ENCODE results near the gene RPH3AL. TPM values are rescaled to one million over a fixed set of nuclear protein-coding genes. Genes with fewer than 3 reads are reported as not detected.
"Not testable (repeated sequence)": the region's sequence is repeated elsewhere in the genome, so short reads cannot be mapped to it uniquely, and the experiment has no call there.

RPH3AL gene
- total RNA-seq, 1 experiment from 2014 or later: 3.0 TPM

- WGBS (ENCODE audit: extremely low coverage, insufficient read length, low lambda C conversion rate): no CpG with 5 or more reads among the region's 6 CpGs
- Histone ChIP-seq H3K23ac (ENCODE audit: insufficient read length, low read depth, low read length) (no peak overlapping the region), H4K91ac (ENCODE audit: insufficient read length, low read depth, low read length) (no peak overlapping the region), H3K56ac (ENCODE audit: insufficient read length, low read depth, low read length) (no peak overlapping the region), H2BK15ac (ENCODE audit: low read depth, low read length) (no peak overlapping the region), H2BK5ac (ENCODE audit: insufficient read length, low read length) (no peak overlapping the region), H2AK5ac (ENCODE audit: insufficient read length, low read length) (no peak overlapping the region), H3T11ph (ENCODE audit: low read length) (no peak overlapping the region), H3K9me3 (ENCODE audit: control insufficient read depth, low read depth, low read length) (no peaks in the 10 kb centered on the region), H3K4me2 (ENCODE audit: insufficient read depth, insufficient read length, low read length) (no peak overlapping the region), H3K79me1 (ENCODE audit: insufficient read depth, low read depth, low read length, poor library complexity, severe bottlenecking) (no peaks in the 10 kb centered on the region), H4K8ac (replicated peaks; ENCODE audit: insufficient read length, low read depth, low read length) (no peak overlapping the region), H3K23me2 (ENCODE audit: insufficient read length, low read depth, low read length, poor library complexity, severe bottlenecking) (no peaks in the 10 kb centered on the region), H2AFZ (ENCODE audit: low read length) (no peak overlapping the region), H4K5ac (ENCODE audit: insufficient read length, low read depth, low read length) (no peak overlapping the region), H3K14ac (ENCODE audit: insufficient read depth, low read length) (no peak overlapping the region), H3K9ac (ENCODE audit: extremely low read depth, insufficient read length, low read length) (no peak overlapping the region), H2BK12ac (ENCODE audit: insufficient read length, low read depth, low read length) (no peak overlapping the region), H4K20me1 (ENCODE audit: control insufficient read depth, insufficient read depth, insufficient read length) (no peaks in the 10 kb centered on the region), H3K4me1 (ENCODE audit: insufficient read depth, low read length) (no peaks in the 10 kb centered on the region), H3K27ac (ENCODE audit: insufficient read length, low read depth, low read length) (no peak overlapping the region), H2BK20ac (ENCODE audit: low read depth, low read length, poor library complexity, severe bottlenecking) (no peak overlapping the region), H3K79me2 (ENCODE audit: insufficient read depth, low read length) (no peaks in the 10 kb centered on the region), H3K18ac (ENCODE audit: insufficient read length, low read depth, low read length) (no peak overlapping the region), H2BK120ac (ENCODE audit: low read depth, low read length, poor library complexity, severe bottlenecking) (no peak overlapping the region), H3K27me3 (ENCODE audit: insufficient read depth, low read length) (no peaks in the 10 kb centered on the region), H3K4ac (ENCODE audit: low read depth, low read length) (no peak overlapping the region)
- no peaks in the 10 kb centered on the region for H3K36me3 Mint-ChIP-seq (ENCODE audit: insufficient read depth in 1 of 3, low read depth in 3 of 3)
- no peaks in the 10 kb centered on the region; the same call in none of the 2 replicates for H3K27me3 Mint-ChIP-seq (ENCODE audit: low read depth)
- no peaks in the 10 kb centered on the region; a peak in 1 of 5 replicates for H3K9me3 Mint-ChIP-seq
- TF ChIP-seq CTCF (conservative IDR thresholded peaks at IDR 0.05): no peak
- DNase-seq: no peak
- H3K4me3 Mint-ChIP-seq: no peak overlapping the region
- H3K4me1 Mint-ChIP-seq: no peaks in the 10 kb centered on the region
- peak overlapping the region in 2 of 3 experiments; percentile 40 to 61; a peak in 1 of 7 replicates for H3K27ac Mint-ChIP-seq
Observed at GRCh38 chr17:170130-170670, 182.4 kb downstream of the RPH3AL start.

- H3K56ac ChIP-seq (ENCODE audit: insufficient read length, low read depth, low read length); H4K91ac ChIP-seq (ENCODE audit: insufficient read length, low read depth, low read length); H3K4me3 Mint-ChIP-seq; H2BK20ac ChIP-seq (ENCODE audit: low read depth, low read length, poor library complexity, severe bottlenecking); H2AFZ ChIP-seq (ENCODE audit: low read length); H2BK12ac ChIP-seq (ENCODE audit: insufficient read length, low read depth, low read length); H3K4me1 ChIP-seq (ENCODE audit: insufficient read depth, low read length); H3K14ac ChIP-seq (ENCODE audit: insufficient read depth, low read length); H2BK120ac ChIP-seq (ENCODE audit: low read depth, low read length, poor library complexity, severe bottlenecking); H3K27ac Mint-ChIP-seq; H3T11ph ChIP-seq (ENCODE audit: low read length); H4K20me1 ChIP-seq (ENCODE audit: control insufficient read depth, insufficient read depth, insufficient read length); H3K23me2 ChIP-seq (ENCODE audit: insufficient read length, low read depth, low read length, poor library complexity, severe bottlenecking); H3K9me3 Mint-ChIP-seq; H3K18ac ChIP-seq (ENCODE audit: insufficient read length, low read depth, low read length); DNase-seq; H3K9me3 ChIP-seq (ENCODE audit: control insufficient read depth, low read depth, low read length); H3K36me3 Mint-ChIP-seq (ENCODE audit: insufficient read depth in 1 of 3, low read depth in 3 of 3); H2BK5ac ChIP-seq (ENCODE audit: insufficient read length, low read length); H3K4me1 Mint-ChIP-seq; H2AK5ac ChIP-seq (ENCODE audit: insufficient read length, low read length); H3K27ac ChIP-seq (ENCODE audit: insufficient read length, low read depth, low read length); H2BK15ac ChIP-seq (ENCODE audit: low read depth, low read length); H4K8ac ChIP-seq (replicated peaks; ENCODE audit: insufficient read length, low read depth, low read length); H3K27me3 ChIP-seq (ENCODE audit: insufficient read depth, low read length); H3K4ac ChIP-seq (ENCODE audit: low read depth, low read length); H3K27me3 Mint-ChIP-seq (ENCODE audit: low read depth); H3K23ac ChIP-seq (ENCODE audit: insufficient read length, low read depth, low read length); H3K79me1 ChIP-seq (ENCODE audit: insufficient read depth, low read depth, low read length, poor library complexity, severe bottlenecking); H3K4me2 ChIP-seq (ENCODE audit: insufficient read depth, insufficient read length, low read length); H4K5ac ChIP-seq (ENCODE audit: insufficient read length, low read depth, low read length); H3K79me2 ChIP-seq (ENCODE audit: insufficient read depth, low read length); H3K9ac ChIP-seq (ENCODE audit: extremely low read depth, insufficient read length, low read length): not testable (repeated sequence)
- no CpG with 5 or more reads among the region's 11 CpGs for WGBS (ENCODE audit: extremely low coverage, insufficient read length, low lambda C conversion rate)
Observed at GRCh38 chr17:168614-169013, 184.0 kb downstream of the RPH3AL start.

All from H9 (cell line).